GM18517 (cell line): ENCODE results near the gene TEDC2.
"Not testable (repeated sequence)": the region's sequence is repeated elsewhere in the genome, so short reads cannot be mapped to it uniquely, and the experiment has no call there.

Experiments
- ATAC-seq: cut with Tn5 transposase; IDR thresholded peaks from one replicate; pipeline ENCODE4 v1.9.1; 2021; ENCODE audit warnings: mild to moderate bottlenecking, moderate library complexity; ENCODE audit not compliant: unreplicated experiment

The TEDC2 gene

GRCh38 chr16:2437032-2437790, 22.7 kb upstream of the TEDC2 start:
- ATAC-seq = no peak

- ATAC-seq = no peak
These were observed 21.8 kb upstream of the TEDC2 start for GRCh38 chr16:2438121-2438520.

DNA sequence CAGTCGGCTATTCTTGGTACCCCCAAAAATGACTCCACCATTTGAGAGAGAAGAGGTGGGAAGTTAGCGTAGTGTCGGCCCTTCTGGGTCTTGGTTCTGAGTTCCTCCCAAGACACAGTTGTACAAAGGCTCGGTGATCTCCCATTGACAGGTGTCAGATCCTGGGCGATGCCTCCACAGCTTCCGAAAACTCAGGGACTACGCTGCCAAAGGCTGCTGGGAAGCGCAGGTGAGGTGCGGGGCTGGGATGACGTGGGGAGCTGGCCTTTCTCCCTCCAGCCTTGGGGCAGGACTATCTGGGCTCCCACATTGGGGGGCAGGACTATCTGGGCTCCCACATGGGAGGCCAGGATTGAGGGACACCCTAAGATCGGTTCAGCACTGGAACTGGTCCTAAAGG, 20.3 kb upstream of the TEDC2 start:
- no peak for ATAC-seq

- not testable (repeated sequence) for ATAC-seq
These were observed 18.6 kb upstream of the TEDC2 start for GRCh38 chr16:2441143-2441804.

GRCh38 chr16:2443555-2443954, 16.4 kb upstream of the TEDC2 start:
- ATAC-seq = no peak

GRCh38 chr16:2447920-2448583, 11.9 kb upstream of the TEDC2 start:
- ATAC-seq = no peak

DNA sequence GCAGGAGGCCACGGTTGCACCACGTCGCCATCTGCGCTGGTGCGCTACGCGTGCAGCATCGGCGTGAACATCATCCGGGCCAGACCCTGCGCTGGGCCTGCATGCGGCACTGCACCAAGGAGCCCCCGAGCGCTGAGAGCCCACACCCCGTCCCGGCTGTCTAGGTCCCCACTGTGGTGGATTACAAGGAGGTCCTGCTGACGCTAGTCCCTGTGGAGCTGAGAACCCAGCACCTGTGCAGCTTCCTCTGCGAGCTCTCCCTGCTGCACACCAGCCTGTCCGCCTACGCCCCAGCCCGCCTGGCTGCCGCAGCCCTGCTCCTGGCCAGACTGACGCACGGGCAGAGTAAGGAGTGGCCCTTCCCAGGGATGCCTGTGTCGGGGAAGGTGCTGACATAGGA, 10.8 kb upstream of the TEDC2 start:
- ATAC-seq = no peak

- no peak for ATAC-seq
These were observed 9.4 kb upstream of the TEDC2 start for GRCh38 chr16:2450535-2450934.

- ATAC-seq = no peak
These were observed 8.9 kb upstream of the TEDC2 start for GRCh38 chr16:2450975-2451381.

- no peak for ATAC-seq
These were observed 8.0 kb upstream of the TEDC2 start for GRCh38 chr16:2451851-2452320.

- no peak for ATAC-seq
These were observed 7.3 kb upstream of the TEDC2 start for GRCh38 chr16:2452650-2453049.

- ATAC-seq = no peak
These were observed 4.6 kb upstream of the TEDC2 start for GRCh38 chr16:2455081-2455845.

DNA sequence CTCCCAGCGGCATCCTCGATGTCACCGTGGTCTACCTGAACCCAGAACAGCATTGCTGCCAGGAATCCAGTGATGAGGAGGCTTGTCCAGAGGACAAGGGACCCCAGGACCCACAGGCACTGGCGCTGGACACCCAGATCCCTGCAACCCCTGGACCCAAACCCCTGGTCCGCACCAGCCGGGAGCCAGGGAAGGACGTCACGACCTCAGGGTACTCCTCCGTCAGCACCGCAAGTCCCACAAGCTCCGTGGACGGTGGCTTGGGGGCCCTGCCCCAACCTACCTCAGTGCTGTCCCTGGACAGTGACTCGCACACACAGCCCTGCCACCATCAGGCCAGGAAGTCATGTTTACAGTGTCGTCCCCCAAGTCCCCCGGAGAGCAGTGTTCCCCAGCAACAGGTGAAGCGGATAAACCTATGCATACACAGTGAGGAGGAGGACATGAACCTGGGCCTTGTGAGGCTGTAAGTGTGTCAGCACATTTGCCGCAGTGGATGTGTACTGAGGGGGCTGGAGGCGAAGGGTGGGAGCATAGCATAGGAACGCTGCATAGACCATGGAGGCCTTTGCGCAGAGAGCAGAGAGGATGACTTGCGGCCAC, 3.3 kb upstream of the TEDC2 start:
- ATAC-seq = no peak

- no peak for ATAC-seq
These were observed 2.6 kb upstream of the TEDC2 start for GRCh38 chr16:2457267-2457666.

DNA sequence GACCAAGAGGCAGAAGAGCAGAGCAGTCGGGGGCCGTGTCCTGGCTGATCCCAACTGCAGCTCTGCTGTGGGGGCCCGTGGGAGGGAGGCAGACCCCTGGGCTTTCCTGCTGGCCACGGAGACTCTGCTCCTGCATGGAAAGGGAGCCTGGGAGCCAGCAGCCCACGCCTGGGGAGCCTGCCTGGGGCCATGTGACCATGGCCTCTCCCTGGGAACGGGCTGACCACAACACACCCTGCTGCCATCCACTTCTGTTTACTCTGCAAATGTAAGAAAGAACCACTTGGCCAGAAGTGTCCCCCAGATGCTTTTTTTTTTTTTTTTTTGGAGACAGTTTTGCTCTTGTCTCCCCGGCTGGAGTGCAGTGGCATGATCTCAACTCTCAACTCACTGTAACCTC, 2.0 kb upstream of the TEDC2 start:
- ATAC-seq = no peak

DNA sequence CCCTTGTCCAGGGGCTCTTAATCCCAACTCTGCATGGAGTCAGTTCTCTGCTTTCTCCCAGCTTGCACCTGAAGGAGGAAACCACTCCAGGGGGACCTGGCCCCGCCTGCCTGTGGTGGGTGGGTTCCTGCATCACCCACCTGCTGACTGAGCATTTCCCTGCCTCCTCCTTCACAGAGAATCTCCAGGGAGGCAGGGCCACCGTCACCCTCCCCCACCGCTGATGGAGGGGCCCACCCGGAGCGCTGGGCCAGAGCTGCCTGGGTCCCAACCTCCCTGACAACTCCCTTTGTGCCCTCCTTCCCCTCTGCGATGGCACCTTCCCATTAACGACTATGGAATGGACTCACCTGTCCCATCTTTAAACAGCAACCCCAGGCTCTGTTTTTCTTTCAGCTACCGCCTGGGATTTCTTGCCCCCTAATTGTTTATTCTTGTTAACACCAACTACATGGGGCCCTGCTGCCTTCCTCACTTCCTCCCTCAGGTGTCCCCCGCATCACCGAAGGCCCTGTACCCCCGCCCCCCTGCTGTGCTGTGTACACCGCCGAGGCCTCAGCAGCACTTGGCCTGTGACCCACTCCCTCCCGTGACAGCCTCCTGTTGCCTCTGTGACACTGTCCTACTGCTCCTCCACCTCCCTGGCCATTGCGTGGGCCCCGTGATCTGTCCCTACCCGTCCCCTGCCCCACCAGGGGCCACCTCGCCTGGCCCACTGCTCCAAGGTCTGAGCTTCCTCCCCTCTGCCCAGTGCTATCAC, 842 bp upstream of the TEDC2 start:
- ATAC-seq = no peak

DNA sequence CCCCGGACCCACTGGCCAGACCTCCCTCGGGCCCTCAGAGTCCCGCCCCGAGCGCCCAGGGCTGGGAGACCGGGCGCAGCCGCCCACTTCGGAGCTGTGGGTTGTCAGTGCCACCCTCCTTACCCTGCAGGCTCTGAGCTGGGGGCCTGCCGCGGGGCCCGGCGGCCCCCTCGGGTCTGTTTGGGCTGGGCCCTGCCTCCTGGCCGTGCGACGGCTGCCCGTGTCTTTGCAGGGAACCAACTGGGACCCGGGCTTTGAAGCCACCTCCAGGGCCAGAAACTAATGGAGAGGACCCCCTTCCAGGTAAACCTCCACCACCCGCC, 443 bp downstream of the TEDC2 start:
- no peak for ATAC-seq

DNA sequence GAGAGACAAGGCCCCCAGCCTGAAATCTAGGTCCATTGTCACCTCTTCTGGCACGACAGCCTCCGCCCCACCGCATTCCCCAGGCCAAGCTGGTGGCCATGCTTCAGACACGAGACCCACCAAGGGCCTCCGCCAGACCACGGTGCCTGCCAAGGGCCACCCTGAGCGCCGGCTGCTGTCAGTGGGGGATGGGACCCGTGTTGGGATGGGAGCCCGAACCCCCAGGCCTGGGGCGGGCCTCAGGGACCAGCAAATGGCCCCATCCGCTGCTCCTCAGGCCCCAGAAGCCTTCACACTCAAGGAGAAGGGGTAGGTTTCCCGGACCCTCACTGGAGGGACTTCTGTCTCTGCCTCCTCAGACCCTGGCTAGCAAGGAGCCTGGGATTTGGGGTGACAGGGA, 1.0 kb downstream of the TEDC2 start:
- no peak for ATAC-seq

DNA sequence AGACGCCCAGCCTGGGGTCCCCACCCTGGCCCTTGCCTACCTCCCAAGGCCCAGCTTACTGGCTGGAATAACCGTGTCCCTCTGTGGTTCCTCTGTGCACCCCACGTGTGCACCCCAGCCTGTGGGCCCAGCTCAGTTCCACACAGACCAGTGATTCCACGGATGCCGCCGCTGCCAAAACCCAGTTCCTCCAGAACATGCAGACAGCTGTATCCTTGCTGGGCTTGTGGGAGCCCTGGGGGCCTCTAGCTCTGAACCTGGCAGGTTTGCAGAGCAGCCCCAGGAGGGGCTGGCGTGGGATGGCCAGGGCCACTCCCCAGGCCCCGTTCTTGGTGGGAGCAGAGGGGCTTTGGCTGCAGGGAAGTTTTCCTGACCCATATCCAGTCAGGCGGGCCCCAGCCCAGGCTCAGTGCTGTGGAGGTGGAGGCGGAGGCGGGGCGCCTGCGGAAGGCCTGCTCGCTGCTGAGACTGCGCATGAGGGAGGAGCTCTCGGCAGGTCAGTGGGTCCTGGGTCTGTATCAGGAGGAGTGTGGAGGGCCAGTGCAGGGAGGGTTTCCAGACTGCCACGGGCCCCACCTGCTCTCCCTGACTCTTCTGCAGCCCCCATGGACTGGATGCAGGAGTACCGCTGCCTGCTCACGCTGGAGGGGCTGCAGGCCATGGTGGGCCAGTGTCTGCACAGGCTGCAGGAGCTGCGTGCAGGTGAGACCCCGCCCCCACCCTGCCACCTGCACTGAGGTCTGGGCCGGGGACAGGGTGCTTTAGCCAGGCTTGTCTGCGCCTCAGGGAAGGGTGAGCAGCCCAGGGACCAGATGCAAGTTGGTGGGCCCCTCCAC, 2.3 kb downstream of the TEDC2 start:
- no peak for ATAC-seq
